ENCODE results near the gene ZNF514. TPM values are rescaled to one million over a fixed set of nuclear protein-coding genes. Genes with fewer than 3 reads are reported as not detected.
"Not testable (repeated sequence)": the region's sequence is repeated elsewhere in the genome, so short reads cannot be mapped to it uniquely, and the experiment has no call there.

ZNF514 gene
- total RNA-seq, 2 donors from 2014 or later, result 11.2 to 13.8 TPM

DNA sequence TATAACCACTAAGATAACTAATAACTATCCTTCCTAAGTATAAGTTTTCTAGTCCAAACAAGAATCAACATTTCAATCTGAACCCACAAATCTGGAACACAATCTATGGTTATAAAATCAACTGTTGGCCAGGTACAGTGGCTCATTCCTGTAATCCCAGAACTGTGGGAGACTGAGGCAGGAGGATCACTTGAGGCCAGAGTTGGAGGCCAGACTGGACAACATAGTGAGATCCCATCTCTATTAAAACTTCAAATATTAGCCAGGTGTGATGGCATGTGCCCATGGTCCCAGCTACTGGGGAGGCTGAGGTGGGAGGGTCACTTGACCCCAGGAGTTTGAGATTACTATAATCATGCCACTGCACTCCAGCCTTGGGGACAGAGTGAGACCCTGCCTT, 49.3 kb downstream of the ZNF514 start:
- H3K4me1 ChIP-seq, result peaks cover 5% of the 10 kb centered on the region
- no peak overlapping the region for H3K27ac ChIP-seq
- no peak for DNase-seq
- TF ChIP-seq POLR2A (IDR thresholded peaks at IDR 0.05), result no peak
- TF ChIP-seq, protein P1, sequence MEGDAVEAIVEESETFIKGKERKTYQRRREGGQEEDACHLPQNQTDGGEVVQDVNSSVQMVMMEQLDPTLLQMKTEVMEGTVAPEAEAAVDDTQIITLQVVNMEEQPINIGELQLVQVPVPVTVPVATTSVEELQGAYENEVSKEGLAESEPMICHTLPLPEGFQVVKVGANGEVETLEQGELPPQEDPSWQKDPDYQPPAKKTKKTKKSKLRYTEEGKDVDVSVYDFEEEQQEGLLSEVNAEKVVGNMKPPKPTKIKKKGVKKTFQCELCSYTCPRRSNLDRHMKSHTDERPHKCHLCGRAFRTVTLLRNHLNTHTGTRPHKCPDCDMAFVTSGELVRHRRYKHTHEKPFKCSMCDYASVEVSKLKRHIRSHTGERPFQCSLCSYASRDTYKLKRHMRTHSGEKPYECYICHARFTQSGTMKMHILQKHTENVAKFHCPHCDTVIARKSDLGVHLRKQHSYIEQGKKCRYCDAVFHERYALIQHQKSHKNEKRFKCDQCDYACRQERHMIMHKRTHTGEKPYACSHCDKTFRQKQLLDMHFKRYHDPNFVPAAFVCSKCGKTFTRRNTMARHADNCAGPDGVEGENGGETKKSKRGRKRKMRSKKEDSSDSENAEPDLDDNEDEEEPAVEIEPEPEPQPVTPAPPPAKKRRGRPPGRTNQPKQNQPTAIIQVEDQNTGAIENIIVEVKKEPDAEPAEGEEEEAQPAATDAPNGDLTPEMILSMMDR (IDR thresholded peaks at IDR 0.05), result no peak
- H3K4me3 ChIP-seq, result no peak overlapping the region
- intact Hi-C loops (cut with DNase I), result loop anchor here (10.0 kb wide), 1 partner anchor 96 kb away; no protein-coding TSS in a partner anchor
- H3K36me3 ChIP-seq (replicated peaks in 1 of 2; ENCODE audit: insufficient read depth in 1 of 2, low read depth in 2 of 2), result peaks cover 11 to 31% of the 10 kb centered on the region in 2 donors
- H3K27me3 ChIP-seq, result no peaks in the 10 kb centered on the region
- no peaks in the 10 kb centered on the region for H3K9me3 ChIP-seq
- no peak for ATAC-seq

DNA sequence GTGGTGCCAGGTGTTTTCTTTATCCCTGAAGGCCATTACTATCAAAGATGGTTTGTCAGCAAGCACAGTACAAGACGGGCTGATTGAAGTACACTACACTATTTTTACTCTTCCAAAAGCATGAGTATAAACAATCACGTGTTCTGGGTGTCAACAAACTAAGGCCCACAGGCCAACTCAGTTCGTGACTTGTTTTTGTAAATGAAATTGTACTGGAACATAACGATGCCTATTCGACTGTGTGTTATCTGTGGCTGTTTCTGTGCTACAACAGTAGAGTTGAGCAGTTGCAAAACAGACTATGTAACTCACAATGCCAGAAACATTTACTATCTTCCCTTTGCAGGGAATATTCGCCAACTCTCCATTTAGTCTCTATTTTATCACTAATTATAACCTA, 50.4 kb downstream of the ZNF514 start:
- H3K9me3 ChIP-seq, result no peaks in the 10 kb centered on the region
- H3K27me3 ChIP-seq, result no peaks in the 10 kb centered on the region
- intact Hi-C loops (cut with DNase I), result no loop called here
- peaks cover 11 to 31% of the 10 kb centered on the region in 2 donors for H3K36me3 ChIP-seq (replicated peaks in 1 of 2; ENCODE audit: insufficient read depth in 1 of 2, low read depth in 2 of 2)
- TF ChIP-seq, protein P1 (IDR thresholded peaks at IDR 0.05), result no peak
- TF ChIP-seq POLR2A (IDR thresholded peaks at IDR 0.05), result no peak
- ATAC-seq, result no peak
- DNase-seq, result no peak
- WGBS, 2 donors, result 79 to 85% methylated on average over 6 of the region's 6 CpGs
- no peaks in the 10 kb centered on the region for H3K4me1 ChIP-seq
- no peak overlapping the region for H3K27ac ChIP-seq
- H3K4me3 ChIP-seq, result no peak overlapping the region

DNA sequence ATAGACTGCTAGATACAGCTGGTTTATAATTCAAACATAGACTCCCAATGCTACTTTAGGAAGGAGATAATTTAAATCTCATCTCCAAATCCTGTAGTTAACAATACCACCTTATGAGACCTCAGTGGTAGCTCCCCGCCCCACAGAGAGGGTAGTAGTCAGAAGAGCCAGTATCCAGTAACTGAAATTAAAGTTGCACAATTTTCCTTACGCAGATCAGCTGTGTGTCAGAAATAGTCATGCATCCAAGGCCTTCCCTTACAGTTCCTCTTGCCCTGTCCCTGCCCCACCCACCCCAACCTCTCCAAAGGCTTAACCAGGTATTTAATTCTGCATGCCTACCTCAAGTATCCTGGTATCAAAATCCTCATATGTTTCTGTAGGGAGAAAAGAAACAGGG, 53.6 kb downstream of the ZNF514 start:
- Histone ChIP-seq H3K27me3 (no peaks in the 10 kb centered on the region), H3K4me3 (no peak overlapping the region), H3K27ac (no peak overlapping the region), H3K4me1 (no peaks in the 10 kb centered on the region), H3K36me3 (replicated peaks in 1 of 2; ENCODE audit: insufficient read depth in 1 of 2, low read depth in 2 of 2) (peaks cover 11 to 26% of the 10 kb centered on the region in 2 donors), H3K9me3 (no peaks in the 10 kb centered on the region)
- no peak for TF ChIP-seq POLR2A (IDR thresholded peaks at IDR 0.05)
- TF ChIP-seq, protein P1 (IDR thresholded peaks at IDR 0.05), result no peak
- 85 to 87% methylated on average over 2 of the region's 2 CpGs for WGBS, 2 donors
- no peak for DNase-seq
- no peak for ATAC-seq
- intact Hi-C loops (cut with DNase I), result no loop called here

DNA sequence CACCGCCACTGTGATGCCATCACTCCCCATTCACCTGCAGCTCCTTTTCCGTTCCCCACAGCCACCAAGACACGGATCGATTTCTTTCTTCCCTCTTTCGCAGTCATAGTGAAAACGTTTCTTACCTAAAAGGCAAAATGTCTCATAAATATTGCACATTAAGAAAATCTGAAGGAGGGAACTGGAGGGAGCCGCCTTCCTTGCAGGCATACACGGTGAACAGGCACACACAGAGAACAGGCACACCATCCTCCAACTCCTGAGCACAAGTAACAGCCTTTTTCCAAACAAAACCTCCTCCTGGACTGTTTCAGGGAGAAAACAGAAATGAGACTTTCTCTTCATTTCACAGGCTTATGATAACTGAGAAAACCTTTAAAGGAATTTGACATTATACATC, 55.0 kb downstream of the ZNF514 start:
- DNase-seq, result no peak

DNA sequence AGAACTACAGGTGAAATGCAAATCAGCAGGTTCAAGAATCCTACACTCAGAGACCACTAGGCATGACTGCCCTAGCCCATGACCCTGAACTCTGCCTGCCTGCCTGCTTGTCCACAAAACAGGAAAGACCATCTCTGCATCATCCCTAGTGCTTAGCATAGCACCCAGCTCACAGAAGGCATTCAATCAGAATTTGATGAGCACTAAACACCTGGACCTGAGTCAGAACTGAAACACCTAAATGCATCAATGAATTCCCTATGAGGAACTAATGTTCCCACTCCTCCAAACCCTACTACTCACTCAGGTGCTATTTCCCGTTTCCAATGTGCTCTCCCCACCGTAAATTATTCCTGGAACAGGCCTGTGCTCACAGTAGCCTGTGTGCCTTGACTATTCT, 59.7 kb downstream of the ZNF514 start:
- peaks cover 0 to 17% of the 10 kb centered on the region in 2 donors for H3K36me3 ChIP-seq (replicated peaks in 1 of 2; ENCODE audit: insufficient read depth in 1 of 2, low read depth in 2 of 2)
- no peak overlapping the region for H3K4me3 ChIP-seq
- H3K27ac ChIP-seq, result no peak overlapping the region
- 92 to 93% methylated on average over 2 of the region's 2 CpGs for WGBS, 2 donors
- no peaks in the 10 kb centered on the region for H3K9me3 ChIP-seq
- DNase-seq (no peak), ATAC-seq (no peak)
- no peaks in the 10 kb centered on the region for H3K27me3 ChIP-seq
- intact Hi-C loops (cut with DNase I), result no loop called here
- no peaks in the 10 kb centered on the region for H3K4me1 ChIP-seq
- no peak for TF ChIP-seq POLR2A (IDR thresholded peaks at IDR 0.05)
- TF ChIP-seq, protein P1 (IDR thresholded peaks at IDR 0.05), result no peak

More for the DNA sequence above, 55.0 kb downstream of the ZNF514 start:
- intact Hi-C loops (cut with DNase I), result no loop called here
- no peaks in the 10 kb centered on the region for H3K9me3 ChIP-seq
- no peak for TF ChIP-seq POLR2A (IDR thresholded peaks at IDR 0.05)
- TF ChIP-seq, protein P1 (IDR thresholded peaks at IDR 0.05), result no peak
- H3K27ac ChIP-seq, result no peak overlapping the region
- no peaks in the 10 kb centered on the region for H3K27me3 ChIP-seq
- ATAC-seq, result no peak
- 87 to 89% methylated on average over 8 of the region's 8 CpGs for WGBS, 2 donors
- no peak overlapping the region for H3K4me3 ChIP-seq
- H3K4me1 ChIP-seq, result no peaks in the 10 kb centered on the region
- peaks cover 11 to 38% of the 10 kb centered on the region in 2 donors for H3K36me3 ChIP-seq (replicated peaks in 1 of 2; ENCODE audit: insufficient read depth in 1 of 2, low read depth in 2 of 2)

DNA sequence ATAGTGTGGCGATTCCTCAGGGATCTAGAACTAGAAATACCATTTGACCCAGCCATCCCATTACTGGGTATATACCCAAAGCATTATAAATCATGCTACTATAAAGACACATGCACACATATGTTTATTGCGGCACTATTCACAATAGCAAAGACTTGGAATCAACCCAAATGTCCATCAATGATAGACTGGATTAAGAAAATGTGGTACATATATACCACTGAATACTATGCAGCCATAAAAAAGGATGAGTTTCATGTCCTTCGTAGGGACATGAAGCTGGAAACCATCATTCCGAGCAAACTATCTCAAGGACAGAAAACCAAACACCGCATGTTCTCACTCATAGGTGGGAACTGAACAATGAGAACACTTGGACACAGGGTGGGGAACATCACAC, 61.4 kb downstream of the ZNF514 start:
- peaks cover 0 to 17% of the 10 kb centered on the region in 2 donors for H3K36me3 ChIP-seq (replicated peaks in 1 of 2; ENCODE audit: insufficient read depth in 1 of 2, low read depth in 2 of 2)
- not testable (repeated sequence) for H3K27me3 ChIP-seq

More for the DNA sequence above, 61.4 kb downstream of the ZNF514 start:
- intact Hi-C loops (cut with DNase I); H3K4me3 ChIP-seq; H3K4me1 ChIP-seq; DNase-seq; H3K9me3 ChIP-seq; ATAC-seq; H3K27ac ChIP-seq: not testable (repeated sequence)
- WGBS, 2 donors, result 94 to 99% methylated on average over 5 of the region's 5 CpGs

Data from body of pancreas (tissue), 4 donors.